Gastrocnemius medialis (tissue), 4 donors: ENCODE data around the gene SLC23A3. TPM values are rescaled to one million over a fixed set of nuclear protein-coding genes. Genes with fewer than 3 reads are reported as not detected.

Experiments
- ATAC-seq, 2 donors: fragments of 150-250 bp; one replicate each; pipeline ENCODE4 v1.9.1; 2016
- DNase-seq, 2 donors: peaks; one replicate each; pipeline ENCODE4 v3.0.0-alpha.2; 2019
- H3K27ac ChIP-seq, 4 donors: fragments of 200-600 bp; sonication (generic); 1 replicate in 1 of 4; 2 replicates in 3 of 4; pipeline ENCODE4 v1.5.1; 2016 to 2018; ENCODE audit warnings: mild to moderate bottlenecking in 2 of 4, moderate library complexity in 1 of 4
- H3K27me3 ChIP-seq, 3 donors: fragments of 200-600 bp; sonication (generic) in 2 of 3; 1 replicate in 1 of 3; 2 replicates in 2 of 3; pipeline versions ENCODE4 v1.5.1 to v1.6.0; 2016 to 2019; ENCODE audit warnings: mild to moderate bottlenecking in 1 of 3, moderate library complexity in 1 of 3
- H3K36me3 ChIP-seq, 2 donors: fragments of 200-600 bp; sonication (generic) in 1 of 2; one replicate each; pipeline ENCODE4 v1.5.1; 2017 to 2018
- H3K4me1 ChIP-seq, 2 donors: fragments of 200-600 bp; sonication (generic) in 1 of 2; one replicate each; pipeline ENCODE4 v1.5.1; 2016 to 2017; ENCODE audit warnings: mild to moderate bottlenecking in 2 of 2
- H3K4me3 ChIP-seq, 4 donors: fragments of 200-600 bp; sonication (generic) in 3 of 4; 1 replicate in 1 of 4; 2 replicates in 3 of 4; pipeline ENCODE4 v1.5.1; 2016 to 2019; ENCODE audit warnings: mild to moderate bottlenecking in 2 of 4
- H3K9me3 ChIP-seq, 3 donors: fragments of 200-600 bp; sonication (generic) in 2 of 3; 1 replicate in 1 of 3; 2 replicates in 2 of 3; pipeline ENCODE4 v1.5.1; 2016 to 2019
- CTCF ChIP-seq, 5 experiments: fragments of 450-650 bp in 3 of 5; fragments of 200-600 bp in 2 of 5; sonication (generic) in 2 of 5; IDR thresholded peaks in 4 of 5; conservative IDR thresholded peaks in 1 of 5; 1 replicate in 4 of 5; 2 replicates in 1 of 5; pipeline ENCODE4 v1.5.1; 2016 to 2019; ENCODE audit warnings: antibody characterized with exemption in 5 of 5, mild to moderate bottlenecking in 3 of 5, moderate library complexity in 3 of 5
- POLR2A ChIP-seq, 2 donors: fragments of 450-650 bp; IDR thresholded peaks; one replicate each; pipeline ENCODE4 v1.6.1; 2017; ENCODE audit warnings: antibody characterized with exemption in 2 of 2, mild to moderate bottlenecking in 2 of 2, moderate library complexity in 2 of 2
- in situ Hi-C, 4 donors: fragments of 200-750 bp; cut with MboI; loops; one replicate each; pipeline versions ENCODE4 v1.15.0 to v1.8.0; 2017; ENCODE audit warnings: low sequenced_read_pairs in 4 of 4
- intact Hi-C: fragments of 100-400 bp; cut with DNase I; formaldehyde crosslinking; loops from one replicate; pipeline ENCODE4 v1.15.1; 2023; ENCODE audit warnings: low total_unique reads
- total RNA-seq, 4 donors: library from RNA; depleted of rRNA; stranded (reverse); fragments of >200 nt; gene quantifications; one replicate each; pipeline versions ENCODE4 v1.1.0 to v1.2.3, GENCODE V29; 2016

The SLC23A3 gene
- total RNA-seq, 4 donors from 2014 or later: 0.11 to 1.5 TPM; not detected in 2

- Histone ChIP-seq H3K27ac (no peak overlapping the region), H3K4me3 (no peak overlapping the region), H3K9me3 (no peaks in the 10 kb centered on the region), H3K27me3 (peaks cover 0 to 9% (median 9%) of the 10 kb centered on the region in 3 donors), H3K36me3 (no peaks in the 10 kb centered on the region), H3K4me1 (no peaks in the 10 kb centered on the region)
- TF ChIP-seq CTCF (IDR thresholded peaks at IDR 0.05 in 4 of 5, conservative IDR thresholded peaks at IDR 0.05 in 1 of 5) (no peak), POLR2A (IDR thresholded peaks at IDR 0.05) (no peak)
- ATAC-seq (no peak), DNase-seq (no peak)
- in situ Hi-C loops: no loop called here
- intact Hi-C loops: no loop called here
Observed at GRCh38 chr2:219199470-219200211, 29.8 kb upstream of the SLC23A3 start.

GRCh38 chr2:219198974-219199373 lies 29.1 kb upstream of the SLC23A3 start:
- no peaks in the 10 kb centered on the region for H3K9me3 ChIP-seq
- no peaks in the 10 kb centered on the region for H3K4me1 ChIP-seq
- peaks cover 0 to 9% (median 9%) of the 10 kb centered on the region in 3 donors for H3K27me3 ChIP-seq
- no peak overlapping the region for H3K4me3 ChIP-seq
- intact Hi-C loops: no loop called here
- TF ChIP-seq POLR2A (IDR thresholded peaks at IDR 0.05) (no peak), CTCF (IDR thresholded peaks at IDR 0.05 in 4 of 5, conservative IDR thresholded peaks at IDR 0.05 in 1 of 5) (no peak)
- in situ Hi-C loops: no loop called here
- no peak overlapping the region for H3K27ac ChIP-seq
- DNase-seq (no peak), ATAC-seq (no peak)
- H3K36me3 ChIP-seq: no peaks in the 10 kb centered on the region

DNA sequence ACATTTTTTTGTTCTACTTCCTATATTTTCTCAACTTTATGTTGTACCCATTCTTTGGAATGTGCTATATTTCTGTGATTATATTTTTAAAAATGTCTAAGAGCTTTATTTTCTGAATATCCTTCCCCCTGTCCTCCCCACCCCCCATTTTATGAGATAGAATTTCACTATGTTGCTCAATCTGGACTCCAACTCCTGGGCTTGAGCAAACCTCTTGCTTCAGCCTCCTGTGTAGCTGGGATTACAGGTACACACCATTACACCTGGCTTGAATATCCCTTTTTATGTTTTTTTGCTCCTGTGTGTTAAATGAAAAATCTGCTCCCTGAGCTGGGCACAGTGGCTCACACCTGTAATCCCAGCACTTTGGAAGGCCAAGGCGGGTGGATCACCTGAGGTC lies 27.6 kb upstream of the SLC23A3 start:
- H3K4me1 ChIP-seq: no peaks in the 10 kb centered on the region
- H3K27me3 ChIP-seq: peaks cover 0 to 9% (median 9%) of the 10 kb centered on the region in 3 donors
- DNase-seq: no peak
- no peak overlapping the region for H3K4me3 ChIP-seq
- H3K27ac ChIP-seq: no peak overlapping the region
- H3K36me3 ChIP-seq: no peaks in the 10 kb centered on the region
- ATAC-seq: no peak
- TF ChIP-seq POLR2A (IDR thresholded peaks at IDR 0.05) (no peak), CTCF (IDR thresholded peaks at IDR 0.05 in 4 of 5, conservative IDR thresholded peaks at IDR 0.05 in 1 of 5) (no peak)
- intact Hi-C loops (no loop called here), in situ Hi-C loops (no loop called here)
- H3K9me3 ChIP-seq: no peaks in the 10 kb centered on the region

- in situ Hi-C loops: no loop called here
- ATAC-seq (no peak), DNase-seq (no peak)
Observed at GRCh38 chr2:219186754-219187456, 17.1 kb upstream of the SLC23A3 start.

More at GRCh38 chr2:219186754-219187456, 17.1 kb upstream of the SLC23A3 start:
- Histone ChIP-seq H3K27me3 (no peaks in the 10 kb centered on the region), H3K27ac (no peak overlapping the region), H3K9me3 (no peaks in the 10 kb centered on the region), H3K36me3 (peaks cover 0 to 26% of the 10 kb centered on the region in 2 donors), H3K4me3 (no peak overlapping the region), H3K4me1 (no peaks in the 10 kb centered on the region)
- TF ChIP-seq POLR2A (IDR thresholded peaks at IDR 0.05) (no peak), CTCF (IDR thresholded peaks at IDR 0.05 in 4 of 5, conservative IDR thresholded peaks at IDR 0.05 in 1 of 5) (no peak)
- intact Hi-C loops: no loop called here
